Spleen (tissue), 11 donors: ENCODE data around the gene GPR161. TPM values are rescaled to one million over a fixed set of nuclear protein-coding genes. Genes with fewer than 3 reads are reported as not detected.

ENCODE experiments used
- DNase-seq: peaks from one replicate; pipeline ENCODE4 v3.0.0-alpha.2; 2020
- H3K27ac ChIP-seq, 8 donors: fragments of 200-600 bp; sonication (generic) in 7 of 8; 1 replicate in 4 of 8; 2 replicates in 4 of 8; pipeline versions ENCODE4 v1.5.0 to v1.8.0; 2016 to 2021; ENCODE audit warnings: inconsistent platforms in 4 of 8, mild to moderate bottlenecking in 4 of 8, moderate library complexity in 1 of 8
- H3K27me3 ChIP-seq, 7 donors: fragments of 200-600 bp; sonication (generic) in 6 of 7; replicated peaks in 1 of 7; 1 replicate in 4 of 7; 2 replicates in 3 of 7; pipeline versions ENCODE4 v1.5.0 to v1.8.0; 2016 to 2021; ENCODE audit warnings: inconsistent platforms in 3 of 7, mild to moderate bottlenecking in 1 of 7
- H3K36me3 ChIP-seq, 6 donors: fragments of 200-600 bp; sonication (generic) in 5 of 6; 1 replicate in 4 of 6; 2 replicates in 2 of 6; pipeline versions ENCODE4 v1.5.0 to v1.8.0; 2016 to 2021; ENCODE audit warnings: inconsistent platforms in 2 of 6
- H3K4me1 ChIP-seq, 6 donors: fragments of 200-600 bp; sonication (generic) in 5 of 6; 1 replicate in 3 of 6; 2 replicates in 3 of 6; pipeline versions ENCODE4 v1.5.0 to v1.8.0; 2016 to 2021; ENCODE audit warnings: inconsistent platforms in 3 of 6
- H3K4me3 ChIP-seq, 8 donors: fragments of 200-600 bp; sonication (generic) in 7 of 8; 1 replicate in 4 of 8; 2 replicates in 4 of 8; pipeline versions ENCODE4 v1.5.0 to v1.8.0; 2016 to 2021; ENCODE audit warnings: inconsistent platforms in 4 of 8, mild to moderate bottlenecking in 4 of 8, moderate library complexity in 2 of 8
- H3K9me3 ChIP-seq, 8 donors: fragments of 200-600 bp; sonication (generic) in 7 of 8; 1 replicate in 4 of 8; 2 replicates in 4 of 8; pipeline versions ENCODE4 v1.5.0 to v1.8.0; 2016 to 2021; ENCODE audit warnings: inconsistent platforms in 4 of 8
- POLR2A ChIP-seq, 3 donors: fragments of 450-650 bp; IDR thresholded peaks; one replicate each; pipeline ENCODE4 v1.5.1; 2017; ENCODE audit warnings: antibody characterized with exemption in 3 of 3, mild to moderate bottlenecking in 1 of 3
- POLR2AphosphoS5 ChIP-seq, 3 donors: sonication (generic); formaldehyde crosslinking; IDR thresholded peaks; one replicate each; pipeline ENCODE4 v1.5.1; 2017; ENCODE audit warnings: antibody characterized with exemption in 3 of 3
- WGBS, 5 donors: extraction: QIAGEN DNeasy Blood & Tissue Kit in 3 of 5; methylation state at CpG; one replicate each; pipeline versions ENCODE4 v1.1.5 to v1.1.7; 2013 to 2018; 5-methylcytosine and 5-hydroxymethylcytosine counted together
- intact Hi-C: fragments of 100-400 bp; cut with DNase I; formaldehyde crosslinking; loops from one replicate; pipeline ENCODE4 v1.15.0; 2023; ENCODE audit warnings: low total_unique reads
- polyA plus RNA-seq, 3 donors: library from polyadenylated mRNA; stranded (reverse); fragments of 200-250 nt; gene quantifications; one replicate each; pipeline ENCODE4 v1.2.1, GENCODE V29; 2013
- total RNA-seq, 7 donors: library from RNA; depleted of rRNA in 3 of 7; stranded (reverse); fragments of >200 nt in 3 of 7; fragmentation: NEBNext Ultra II Directional in 4 of 7; extraction: Animal tissue kit (Norgen Biotek cat#: 25700) in 4 of 7; gene quantifications; one replicate each; pipeline versions ENCODE4 v1.1.0 to v1.2.1, GENCODE V29; 2016 to 2021
- TF ChIP-seq, protein P1 (sequence below), 11 experiments: fragments of 200-600 bp in 7 of 11; fragments of 450-650 bp in 4 of 11; sonication (generic) in 4 of 11; IDR thresholded peaks in 8 of 11; conservative IDR thresholded peaks in 3 of 11; 1 replicate in 7 of 11; 2 replicates in 4 of 11; pipeline versions ENCODE4 v1.4.0 to v1.8.0; 2016 to 2021; ENCODE audit warnings: antibody characterized with exemption in 11 of 11, inconsistent platforms in 4 of 11, mild to moderate bottlenecking in 1 of 11
- donor health status: healthy with polysubstance abuse.
- donor health status: DM: no; HTN: no; CAD: no; lungs with moderate emphysema.
- donor health status: DM: no; HTN: no; CAD: no.
- donor health status: Bipolar disorder and iron deficiency.
- donor health status: healthy.
- donor health status: DM: no; HTN: no; CAD: no.
- donor health status: DM: yes; HTN: yes; CAD: no.

GPR161 gene
- total and polyA plus RNA-seq, 10 donors = 0.53 to 5.5 (median 3.6) TPM

DNA sequence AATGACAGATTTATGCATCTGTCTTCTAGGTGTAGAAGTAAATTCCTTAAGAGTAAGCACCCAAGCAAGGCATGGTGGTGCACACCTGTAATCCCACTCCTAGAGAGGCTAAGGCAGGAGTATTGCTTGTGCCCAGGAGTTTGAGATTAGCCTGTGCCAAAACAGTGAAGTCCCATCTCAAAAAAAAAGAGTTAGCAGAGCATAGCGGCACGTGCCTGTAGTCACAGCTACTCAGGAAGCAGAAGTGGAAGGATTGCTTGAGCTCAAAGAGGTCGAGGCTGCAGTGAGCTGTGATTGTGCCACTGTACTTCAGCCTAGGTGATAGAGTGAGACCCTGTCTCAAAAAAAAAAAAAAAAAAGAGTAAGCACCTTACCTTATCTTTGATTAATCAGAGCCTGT is 26.9 kb upstream of the GPR161 start:
- WGBS, 5 donors = 14 to 36% (median 22%) methylated on average over 3 of the region's 3 CpGs

GRCh38 chr1:168161459-168161858 is 24.7 kb upstream of the GPR161 start:
- Histone ChIP-seq H3K36me3 (no peaks in the 10 kb centered on the region), H3K27ac (no peak overlapping the region), H3K4me1 (peaks cover 0 to 6% (median 0%) of the 10 kb centered on the region in 6 donors), H3K27me3 (no peaks in the 10 kb centered on the region), H3K4me3 (no peak overlapping the region), H3K9me3 (peaks cover 0 to 49% (median 39%) of the 10 kb centered on the region in 8 donors)
- no peak for TF ChIP-seq POLR2A (IDR thresholded peaks at IDR 0.05)
- TF ChIP-seq, protein P1, sequence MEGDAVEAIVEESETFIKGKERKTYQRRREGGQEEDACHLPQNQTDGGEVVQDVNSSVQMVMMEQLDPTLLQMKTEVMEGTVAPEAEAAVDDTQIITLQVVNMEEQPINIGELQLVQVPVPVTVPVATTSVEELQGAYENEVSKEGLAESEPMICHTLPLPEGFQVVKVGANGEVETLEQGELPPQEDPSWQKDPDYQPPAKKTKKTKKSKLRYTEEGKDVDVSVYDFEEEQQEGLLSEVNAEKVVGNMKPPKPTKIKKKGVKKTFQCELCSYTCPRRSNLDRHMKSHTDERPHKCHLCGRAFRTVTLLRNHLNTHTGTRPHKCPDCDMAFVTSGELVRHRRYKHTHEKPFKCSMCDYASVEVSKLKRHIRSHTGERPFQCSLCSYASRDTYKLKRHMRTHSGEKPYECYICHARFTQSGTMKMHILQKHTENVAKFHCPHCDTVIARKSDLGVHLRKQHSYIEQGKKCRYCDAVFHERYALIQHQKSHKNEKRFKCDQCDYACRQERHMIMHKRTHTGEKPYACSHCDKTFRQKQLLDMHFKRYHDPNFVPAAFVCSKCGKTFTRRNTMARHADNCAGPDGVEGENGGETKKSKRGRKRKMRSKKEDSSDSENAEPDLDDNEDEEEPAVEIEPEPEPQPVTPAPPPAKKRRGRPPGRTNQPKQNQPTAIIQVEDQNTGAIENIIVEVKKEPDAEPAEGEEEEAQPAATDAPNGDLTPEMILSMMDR (IDR thresholded peaks at IDR 0.05 in 8 of 11, conservative IDR thresholded peaks at IDR 0.05 in 3 of 11) = no peak
- no peak for TF ChIP-seq POLR2AphosphoS5 (IDR thresholded peaks at IDR 0.05)
- 50 to 75% (median 71%) methylated on average over 1 to 2 of the region's 2 CpGs for WGBS, 5 donors
- DNase-seq = no peak
- intact Hi-C loops = no loop called here

More for the DNA sequence above, 26.9 kb upstream of the GPR161 start:
- TF ChIP-seq, protein P1 (IDR thresholded peaks at IDR 0.05 in 8 of 11, conservative IDR thresholded peaks at IDR 0.05 in 3 of 11) = no peak
- TF ChIP-seq POLR2AphosphoS5 (IDR thresholded peaks at IDR 0.05) (no peak), POLR2A (IDR thresholded peaks at IDR 0.05) (no peak)
- intact Hi-C loops = no loop called here
- Histone ChIP-seq H3K9me3 (peaks cover 0 to 27% (median 23%) of the 10 kb centered on the region in 8 donors), H3K27me3 (no peaks in the 10 kb centered on the region), H3K4me3 (no peak overlapping the region), H3K36me3 (no peaks in the 10 kb centered on the region), H3K27ac (no peak overlapping the region), H3K4me1 (peaks cover 0 to 6% (median 0%) of the 10 kb centered on the region in 6 donors)
- DNase-seq = no peak

- Histone ChIP-seq H3K4me3 (no peak overlapping the region), H3K9me3 (peaks cover 0 to 50% (median 39%) of the 10 kb centered on the region in 8 donors), H3K4me1 (peaks cover 0 to 6% (median 0%) of the 10 kb centered on the region in 6 donors), H3K27ac (no peak overlapping the region), H3K27me3 (no peaks in the 10 kb centered on the region), H3K36me3 (no peaks in the 10 kb centered on the region)
- 89 to 96% (median 91%) methylated on average over 1 of the region's 1 CpG for WGBS, 5 donors
- no peak for DNase-seq
- intact Hi-C loops = no loop called here
- TF ChIP-seq POLR2AphosphoS5 (IDR thresholded peaks at IDR 0.05) = no peak
- TF ChIP-seq, protein P1 (IDR thresholded peaks at IDR 0.05 in 8 of 11, conservative IDR thresholded peaks at IDR 0.05 in 3 of 11) = no peak
- TF ChIP-seq POLR2A (IDR thresholded peaks at IDR 0.05) = no peak
Observed at GRCh38 chr1:168159979-168160378, 23.2 kb upstream of the GPR161 start.

DNA sequence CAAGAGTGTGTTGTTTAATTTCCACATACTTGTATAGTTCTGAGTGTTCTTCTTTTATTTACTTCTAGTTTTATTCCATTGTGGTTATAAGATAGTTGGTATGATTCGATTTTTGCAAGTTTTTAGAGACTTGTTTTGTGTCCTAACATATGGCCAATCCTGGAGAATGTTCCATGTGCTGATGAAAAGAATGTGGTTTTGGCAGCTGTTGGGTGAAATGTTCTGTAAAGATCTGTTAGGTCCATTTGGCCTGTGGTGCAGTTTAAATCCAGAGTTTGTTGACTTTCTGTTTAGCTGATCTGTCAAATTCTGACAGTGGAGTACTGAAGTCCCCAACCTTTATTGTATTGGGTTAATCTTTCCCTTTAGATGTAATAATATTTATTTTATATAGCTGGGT is 22.5 kb upstream of the GPR161 start:
- Histone ChIP-seq H3K36me3 (no peaks in the 10 kb centered on the region), H3K27ac (no peak overlapping the region), H3K27me3 (no peaks in the 10 kb centered on the region), H3K4me3 (no peak overlapping the region), H3K9me3 (peaks cover 0 to 50% (median 39%) of the 10 kb centered on the region in 8 donors), H3K4me1 (peaks cover 0 to 6% (median 0%) of the 10 kb centered on the region in 6 donors)
- DNase-seq = no peak
- TF ChIP-seq POLR2AphosphoS5 (IDR thresholded peaks at IDR 0.05) = no peak
- WGBS, 5 donors = 35 to 71% (median 66%) methylated on average over 1 of the region's 1 CpG
- intact Hi-C loops = no loop called here

DNA sequence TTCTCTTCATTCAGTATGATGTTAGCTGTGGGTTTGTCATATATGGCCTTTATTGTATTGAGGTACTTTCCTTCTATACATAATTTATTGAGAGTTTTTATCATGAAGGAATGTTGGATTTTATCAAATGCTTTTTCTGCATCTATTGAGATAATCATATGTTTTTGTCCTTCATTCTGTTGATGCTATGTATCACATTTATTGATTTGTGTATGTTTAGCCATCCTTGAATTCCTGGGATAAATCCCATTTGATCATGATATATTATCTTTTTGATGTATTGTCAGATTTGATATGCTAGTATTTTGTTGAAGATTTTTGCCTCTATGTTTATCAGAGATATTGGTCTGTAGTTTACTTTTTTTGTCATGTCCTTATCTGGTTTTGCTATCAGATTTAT is 20.9 kb upstream of the GPR161 start:
- Histone ChIP-seq H3K9me3 (peaks cover 0 to 50% (median 39%) of the 10 kb centered on the region in 8 donors), H3K27me3 (no peaks in the 10 kb centered on the region), H3K4me1 (no peaks in the 10 kb centered on the region), H3K4me3 (no peak overlapping the region), H3K36me3 (no peaks in the 10 kb centered on the region), H3K27ac (no peak overlapping the region)
- intact Hi-C loops = no loop called here
- DNase-seq = no peak
- no peak for TF ChIP-seq POLR2AphosphoS5 (IDR thresholded peaks at IDR 0.05)
- TF ChIP-seq, protein P1 (IDR thresholded peaks at IDR 0.05 in 8 of 11, conservative IDR thresholded peaks at IDR 0.05 in 3 of 11) = no peak
- TF ChIP-seq POLR2A (IDR thresholded peaks at IDR 0.05) = no peak
